A673 (cell line): Measurements from ENCODE around the gene CD164.

Experiments used
- CTCF ChIP-seq: fragments of 300-800, 200-600 bp; sonication (generic); conservative IDR thresholded peaks from 2 replicates; pipeline ENCODE4 v1.5.1; 2017; ENCODE audit warnings: low read depth, mild to moderate bottlenecking, antibody characterized with exemption, low read length, moderate library complexity, mixed read lengths
- EZH2 ChIP-seq: fragments of 200-600 bp; sonication (generic); IDR thresholded peaks from 2 replicates; pipeline ENCODE4 v1.6.1; 2017; ENCODE audit warnings: borderline replicate concordance, low read depth, mild to moderate bottlenecking, mixed read lengths, antibody characterized with exemption, low read length; ENCODE audit not compliant: poor library complexity, severe bottlenecking

- no peak for TF ChIP-seq CTCF
- TF ChIP-seq EZH2: no peak
These were observed 63.9 kb downstream of the CD164 start for GRCh38 chr6:109318328-109318876.
